Measurements from ENCODE around the gene TTLL10. TPM values are rescaled to one million over a fixed set of nuclear protein-coding genes. Genes with fewer than 3 reads are reported as not detected.

The TTLL10 gene
- polyA plus RNA-seq, 1 donor from 2014 or later = not detected

DNA sequence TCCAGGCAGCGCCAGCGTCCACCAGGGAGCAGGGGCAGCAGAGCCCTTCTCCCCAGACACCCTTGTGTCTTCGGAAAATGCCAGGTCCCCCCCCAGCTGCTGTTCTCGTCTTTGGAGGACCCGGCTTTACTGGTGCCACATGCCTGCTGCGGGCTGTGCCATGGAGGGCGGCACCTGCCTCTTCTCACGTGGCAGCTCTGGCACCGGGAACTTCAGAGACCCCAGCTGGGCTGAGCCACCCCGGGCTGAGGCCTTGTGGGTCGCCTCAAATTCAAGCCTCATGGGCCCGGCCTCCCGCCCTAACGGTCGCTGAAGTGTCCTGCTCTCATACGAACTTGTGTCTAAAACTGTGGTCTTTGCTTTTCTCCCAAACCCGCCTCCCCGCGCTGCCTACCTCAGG, 30.8 kb upstream of the TTLL10 start:
- H3K9ac ChIP-seq (ENCODE audit: low read length) = no peak overlapping the region
- no peak overlapping the region for H3K4me3 ChIP-seq (ENCODE audit: low read length)
- no peaks in the 10 kb centered on the region for H3K9me2 ChIP-seq (ENCODE audit: insufficient read depth, low read length)
- TF ChIP-seq MXI1 (conservative IDR thresholded peaks at IDR 0.05; ENCODE audit: poor library complexity, severe bottlenecking) = no peak
- no peak for TF ChIP-seq EZH2 (IDR thresholded peaks at IDR 0.05; ENCODE audit: borderline replicate concordance, insufficient read depth, low read length, poor library complexity, severe bottlenecking)
- no peak for TF ChIP-seq EP300 (conservative IDR thresholded peaks at IDR 0.05; ENCODE audit: poor library complexity, severe bottlenecking)
- TF ChIP-seq SMC3 (conservative IDR thresholded peaks at IDR 0.05; ENCODE audit: poor library complexity) = no peak
- TF ChIP-seq POLR2AphosphoS5 (IDR thresholded peaks at IDR 0.05) = no peak
- TF ChIP-seq RAD21 (conservative IDR thresholded peaks at IDR 0.05) = no peak
- H3F3A ChIP-seq (ENCODE audit: insufficient read depth, low read length, poor library complexity, severe bottlenecking) = no peaks in the 10 kb centered on the region
- no peak overlapping the region for H3K4me2 ChIP-seq (ENCODE audit: low read length)
- no peaks in the 10 kb centered on the region for H3K36me3 ChIP-seq (ENCODE audit: insufficient read depth, low read length)
- no peaks in the 10 kb centered on the region for H4K20me1 ChIP-seq (ENCODE audit: insufficient read depth)
- H3K9me3 ChIP-seq (ENCODE audit: low read length) = no peaks in the 10 kb centered on the region
- H3K79me2 ChIP-seq (replicated peaks; ENCODE audit: insufficient read depth, low read length) = no peaks in the 10 kb centered on the region
- no peak overlapping the region for H2AFZ ChIP-seq (ENCODE audit: low read depth, low read length)
- H3K27me3 ChIP-seq (ENCODE audit: insufficient read depth, low read depth, low read length) = no peaks in the 10 kb centered on the region
- no peak overlapping the region for H3K27ac ChIP-seq (ENCODE audit: low read length)

DNA sequence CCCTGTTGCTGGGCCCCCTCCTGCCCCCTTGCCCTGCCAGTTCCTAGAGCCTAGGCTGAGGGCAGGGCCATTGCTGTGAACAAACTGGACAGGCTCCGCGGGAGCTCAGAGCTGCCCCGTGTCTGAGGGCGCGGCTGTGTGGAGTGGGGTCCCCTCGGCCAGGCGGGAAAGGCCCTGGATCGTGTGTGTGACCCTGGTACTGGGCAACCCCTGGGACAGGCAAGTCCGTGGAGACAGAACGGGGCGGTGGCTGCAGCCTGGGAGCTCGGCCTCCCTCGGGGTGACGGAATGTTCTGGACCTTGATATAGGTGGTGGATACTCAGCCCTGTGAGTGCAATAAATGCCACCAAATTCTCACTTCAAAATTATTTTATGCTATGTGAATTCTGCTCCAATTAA, 30.0 kb upstream of the TTLL10 start:
- H3K4me3 ChIP-seq (ENCODE audit: low read length) = no peak overlapping the region
- H4K20me1 ChIP-seq (ENCODE audit: insufficient read depth) = no peaks in the 10 kb centered on the region
- no peaks in the 10 kb centered on the region for H3F3A ChIP-seq (ENCODE audit: insufficient read depth, low read length, poor library complexity, severe bottlenecking)
- H3K9me3 ChIP-seq (ENCODE audit: low read length) = no peaks in the 10 kb centered on the region
- H3K27ac ChIP-seq (ENCODE audit: low read length) = no peak overlapping the region
- H3K27me3 ChIP-seq (ENCODE audit: insufficient read depth, low read depth, low read length) = no peaks in the 10 kb centered on the region
- H3K9ac ChIP-seq (ENCODE audit: low read length) = no peak overlapping the region
- no peaks in the 10 kb centered on the region for H3K9me2 ChIP-seq (ENCODE audit: insufficient read depth, low read length)
- H3K36me3 ChIP-seq (ENCODE audit: insufficient read depth, low read length) = no peaks in the 10 kb centered on the region
- no peaks in the 10 kb centered on the region for H3K79me2 ChIP-seq (replicated peaks; ENCODE audit: insufficient read depth, low read length)
- no peak overlapping the region for H3K4me2 ChIP-seq (ENCODE audit: low read length)
- no peak overlapping the region for H2AFZ ChIP-seq (ENCODE audit: low read depth, low read length)
- TF ChIP-seq RAD21 (conservative IDR thresholded peaks at IDR 0.05) (no peak), TAF1 (IDR thresholded peaks at IDR 0.05; ENCODE audit: low read depth) (no peak), POLR2AphosphoS5 (IDR thresholded peaks at IDR 0.05) (no peak), SMC3 (conservative IDR thresholded peaks at IDR 0.05; ENCODE audit: poor library complexity) (no peak), MXI1 (conservative IDR thresholded peaks at IDR 0.05; ENCODE audit: poor library complexity, severe bottlenecking) (no peak), EZH2 (IDR thresholded peaks at IDR 0.05; ENCODE audit: borderline replicate concordance, insufficient read depth, low read length, poor library complexity, severe bottlenecking) (no peak), EP300 (conservative IDR thresholded peaks at IDR 0.05; ENCODE audit: poor library complexity, severe bottlenecking) (no peak)
- TF ChIP-seq, protein P1, sequence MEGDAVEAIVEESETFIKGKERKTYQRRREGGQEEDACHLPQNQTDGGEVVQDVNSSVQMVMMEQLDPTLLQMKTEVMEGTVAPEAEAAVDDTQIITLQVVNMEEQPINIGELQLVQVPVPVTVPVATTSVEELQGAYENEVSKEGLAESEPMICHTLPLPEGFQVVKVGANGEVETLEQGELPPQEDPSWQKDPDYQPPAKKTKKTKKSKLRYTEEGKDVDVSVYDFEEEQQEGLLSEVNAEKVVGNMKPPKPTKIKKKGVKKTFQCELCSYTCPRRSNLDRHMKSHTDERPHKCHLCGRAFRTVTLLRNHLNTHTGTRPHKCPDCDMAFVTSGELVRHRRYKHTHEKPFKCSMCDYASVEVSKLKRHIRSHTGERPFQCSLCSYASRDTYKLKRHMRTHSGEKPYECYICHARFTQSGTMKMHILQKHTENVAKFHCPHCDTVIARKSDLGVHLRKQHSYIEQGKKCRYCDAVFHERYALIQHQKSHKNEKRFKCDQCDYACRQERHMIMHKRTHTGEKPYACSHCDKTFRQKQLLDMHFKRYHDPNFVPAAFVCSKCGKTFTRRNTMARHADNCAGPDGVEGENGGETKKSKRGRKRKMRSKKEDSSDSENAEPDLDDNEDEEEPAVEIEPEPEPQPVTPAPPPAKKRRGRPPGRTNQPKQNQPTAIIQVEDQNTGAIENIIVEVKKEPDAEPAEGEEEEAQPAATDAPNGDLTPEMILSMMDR (IDR thresholded peaks at IDR 0.05; ENCODE audit: poor library complexity, severe bottlenecking) = no peak
- TF ChIP-seq, protein P2, sequence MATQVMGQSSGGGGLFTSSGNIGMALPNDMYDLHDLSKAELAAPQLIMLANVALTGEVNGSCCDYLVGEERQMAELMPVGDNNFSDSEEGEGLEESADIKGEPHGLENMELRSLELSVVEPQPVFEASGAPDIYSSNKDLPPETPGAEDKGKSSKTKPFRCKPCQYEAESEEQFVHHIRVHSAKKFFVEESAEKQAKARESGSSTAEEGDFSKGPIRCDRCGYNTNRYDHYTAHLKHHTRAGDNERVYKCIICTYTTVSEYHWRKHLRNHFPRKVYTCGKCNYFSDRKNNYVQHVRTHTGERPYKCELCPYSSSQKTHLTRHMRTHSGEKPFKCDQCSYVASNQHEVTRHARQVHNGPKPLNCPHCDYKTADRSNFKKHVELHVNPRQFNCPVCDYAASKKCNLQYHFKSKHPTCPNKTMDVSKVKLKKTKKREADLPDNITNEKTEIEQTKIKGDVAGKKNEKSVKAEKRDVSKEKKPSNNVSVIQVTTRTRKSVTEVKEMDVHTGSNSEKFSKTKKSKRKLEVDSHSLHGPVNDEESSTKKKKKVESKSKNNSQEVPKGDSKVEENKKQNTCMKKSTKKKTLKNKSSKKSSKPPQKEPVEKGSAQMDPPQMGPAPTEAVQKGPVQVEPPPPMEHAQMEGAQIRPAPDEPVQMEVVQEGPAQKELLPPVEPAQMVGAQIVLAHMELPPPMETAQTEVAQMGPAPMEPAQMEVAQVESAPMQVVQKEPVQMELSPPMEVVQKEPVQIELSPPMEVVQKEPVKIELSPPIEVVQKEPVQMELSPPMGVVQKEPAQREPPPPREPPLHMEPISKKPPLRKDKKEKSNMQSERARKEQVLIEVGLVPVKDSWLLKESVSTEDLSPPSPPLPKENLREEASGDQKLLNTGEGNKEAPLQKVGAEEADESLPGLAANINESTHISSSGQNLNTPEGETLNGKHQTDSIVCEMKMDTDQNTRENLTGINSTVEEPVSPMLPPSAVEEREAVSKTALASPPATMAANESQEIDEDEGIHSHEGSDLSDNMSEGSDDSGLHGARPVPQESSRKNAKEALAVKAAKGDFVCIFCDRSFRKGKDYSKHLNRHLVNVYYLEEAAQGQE (IDR thresholded peaks at IDR 0.05; ENCODE audit: borderline replicate concordance) = no peak
